IMR-90 (cell line): ENCODE data around the gene GSS. TPM values are rescaled to one million over a fixed set of nuclear protein-coding genes. Genes with fewer than 3 reads are reported as not detected.

ENCODE experiments used
- ATAC-seq: fragments of 200-7000 bp; cut with Tn5 transposase; 2 replicates; pipeline ENCODE4 v1.9.1; 2020; ENCODE audit warnings: low read depth, mild to moderate bottlenecking, moderate library complexity
- BruUV-seq: library from RNA; stranded (reverse); fragments of 400-500 nt; replicated peaks from 2 replicates; lab custom pipeline; 2021; lab: Mats Ljungman, UMichigan
- CTCF ChIA-PET: fragments of 300-600 bp; formaldehyde crosslinking; extraction: SDS; loops from one replicate; lab custom pipeline; 2021; ENCODE audit warnings: antibody characterized with exemption; lab: Yijun Ruan, JAX
- POLR2A ChIA-PET: fragments of 300-600 bp; sonication (Branson Sonifier 250); formaldehyde crosslinking; loops from one replicate; lab custom pipeline; 2022; ENCODE audit warnings: antibody characterized with exemption; ENCODE audit not compliant: unreplicated experiment; lab: Charles Lee
- DNase-seq: peaks from one replicate; pipeline ENCODE4 v3.0.0; 2013
- H2AFZ ChIP-seq: replicated peaks from 2 replicates; pipeline ENCODE3; 2013; ENCODE audit warnings: low read length, mild to moderate bottlenecking; ENCODE audit not compliant: poor library complexity
- H2AK5ac ChIP-seq: 2 replicates; pipeline ENCODE4 v1.6.1; 2013; ENCODE audit warnings: low read depth, low read length, inconsistent platforms
- H2AK9ac ChIP-seq: replicated peaks from 2 replicates; pipeline ENCODE3; 2013; ENCODE audit warnings: mild to moderate bottlenecking, low read depth, low read length, moderate library complexity; ENCODE audit not compliant: poor library complexity
- H2BK120ac ChIP-seq: 2 replicates; pipeline ENCODE4 v1.6.1; 2013; ENCODE audit warnings: low read depth, low read length, inconsistent platforms
- H2BK15ac ChIP-seq: 3 replicates; pipeline ENCODE4 v1.6.1; 2013; ENCODE audit warnings: low read depth, low read length, inconsistent platforms
- H2BK20ac ChIP-seq: 2 replicates; pipeline ENCODE4 v1.6.1; 2013; ENCODE audit warnings: low read depth, mild to moderate bottlenecking, inconsistent platforms, low read length, moderate library complexity
- H2BK5ac ChIP-seq: 2 replicates; pipeline ENCODE4 v1.6.1; 2013; ENCODE audit warnings: mild to moderate bottlenecking, low read depth, low read length, inconsistent platforms; ENCODE audit not compliant: poor library complexity, severe bottlenecking
- H3K14ac ChIP-seq: replicated peaks from 2 replicates; pipeline ENCODE4 v1.6.1; 2013; ENCODE audit warnings: low read depth, low read length, inconsistent platforms
- H3K18ac ChIP-seq: 2 replicates; pipeline ENCODE4 v1.6.1; 2013; ENCODE audit warnings: low read depth, low read length, control low read depth
- H3K23ac ChIP-seq: 2 replicates; pipeline ENCODE4 v1.6.1; 2013; ENCODE audit warnings: low read depth, low read length, inconsistent platforms
- H3K27ac ChIP-seq: 2 replicates; pipeline ENCODE4 v1.5.1; 2013; ENCODE audit warnings: mild to moderate bottlenecking, control low read depth, low read length; ENCODE audit not compliant: insufficient read depth
- H3K27me3 ChIP-seq: 2 replicates; pipeline ENCODE4 v1.6.1; 2013; ENCODE audit warnings: low read length; ENCODE audit not compliant: control insufficient read depth, insufficient read depth
- H3K36me3 ChIP-seq: 2 replicates; pipeline ENCODE4 v1.6.1; 2013; ENCODE audit warnings: low read length, mixed read lengths; ENCODE audit not compliant: control insufficient read depth, insufficient read depth
- H3K4ac ChIP-seq: 2 replicates; pipeline ENCODE4 v1.6.1; 2013; ENCODE audit warnings: low read depth, low read length, inconsistent platforms
- H3K4me1 ChIP-seq: 2 replicates; pipeline ENCODE4 v1.6.1; 2013; ENCODE audit warnings: low read length, mixed read lengths; ENCODE audit not compliant: control insufficient read depth, insufficient read depth
- H3K4me2 ChIP-seq: 2 replicates; pipeline ENCODE4 v1.6.1; 2013; ENCODE audit warnings: low read depth, mild to moderate bottlenecking, control low read depth, low read length, moderate library complexity
- H3K4me3 ChIP-seq: 2 replicates; pipeline ENCODE4 v1.5.1; 2013; ENCODE audit warnings: low read depth, mild to moderate bottlenecking, control low read depth, low read length, moderate library complexity; ENCODE audit not compliant: insufficient read depth
- H3K56ac ChIP-seq: 2 replicates; pipeline ENCODE4 v1.6.1; 2013; ENCODE audit warnings: low read length, inconsistent platforms; ENCODE audit not compliant: insufficient read depth; ENCODE audit errors: extremely low read depth
- H3K79me1 ChIP-seq, 2 experiments: 2 replicates each; pipeline ENCODE4 v1.6.1; 2013; ENCODE audit warnings: low read length in 2 of 2, inconsistent platforms in 1 of 2, low read depth in 1 of 2
- H3K9ac ChIP-seq: 2 replicates; pipeline ENCODE4 v1.6.1; 2013; ENCODE audit warnings: low read depth, low read length, control low read depth
- H3K9me1 ChIP-seq: 2 replicates; pipeline ENCODE4 v1.6.1; 2013; ENCODE audit warnings: low read length, inconsistent platforms; ENCODE audit not compliant: insufficient read depth
- H3K9me3 ChIP-seq: 2 replicates; pipeline ENCODE4 v1.6.1; 2013; ENCODE audit warnings: low read length; ENCODE audit not compliant: control insufficient read depth, insufficient read depth
- H4K20me1 ChIP-seq: 2 replicates; pipeline ENCODE4 v1.6.1; 2013; ENCODE audit warnings: low read length, inconsistent platforms; ENCODE audit not compliant: insufficient read depth
- H4K5ac ChIP-seq: 2 replicates; pipeline ENCODE4 v1.6.1; 2013; ENCODE audit warnings: mild to moderate bottlenecking, low read depth, low read length, control low read depth
- H4K8ac ChIP-seq, 2 experiments: 2 replicates each; pipeline ENCODE4 v1.6.1; 2013; ENCODE audit warnings: low read depth in 2 of 2, low read length in 2 of 2, control low read depth in 1 of 2, inconsistent platforms in 1 of 2
- H4K91ac ChIP-seq: 2 replicates; pipeline ENCODE4 v1.6.1; 2013; ENCODE audit warnings: low read depth, low read length, inconsistent platforms; ENCODE audit not compliant: insufficient read depth
- BHLHE40 ChIP-seq: fragments of 150-350 bp; IDR thresholded peaks from 2 replicates; pipeline ENCODE4 v1.6.1; 2016; ENCODE audit warnings: mild to moderate bottlenecking, low read depth, low read length
- CEBPB ChIP-seq: IDR thresholded peaks from 2 replicates; pipeline ENCODE4 v1.6.1; 2012; ENCODE audit warnings: low read depth, low read length, improper control_type of control experiment
- CHD1 ChIP-seq: IDR thresholded peaks from 2 replicates; pipeline ENCODE4 v1.6.1; 2012; ENCODE audit warnings: low read depth, low read length, improper control_type of control experiment
- CTCF ChIP-seq: conservative IDR thresholded peaks from 2 replicates; pipeline ENCODE4 v1.5.1; 2012; ENCODE audit warnings: mild to moderate bottlenecking, low read depth, low read length, improper control_type of control experiment
- ELK1 ChIP-seq: fragments of 150-350 bp; IDR thresholded peaks from 2 replicates; pipeline ENCODE4 v1.6.1; 2016; ENCODE audit warnings: low read depth, mild to moderate bottlenecking, low read length, moderate library complexity, borderline replicate concordance
- FOS ChIP-seq: fragments of 150-350 bp; IDR thresholded peaks from 2 replicates; pipeline ENCODE4 v1.6.1; 2016; ENCODE audit warnings: low read depth, low read length
- MAFK ChIP-seq: IDR thresholded peaks from 2 replicates; pipeline ENCODE4 v1.6.1; 2012; ENCODE audit warnings: low read depth, low read length, improper control_type of control experiment
- MAZ ChIP-seq: IDR thresholded peaks from 2 replicates; pipeline ENCODE4 v1.6.1; 2012; ENCODE audit warnings: low read depth, mild to moderate bottlenecking, low read length, improper control_type of control experiment, moderate library complexity, borderline replicate concordance
- NFE2L2 ChIP-seq: fragments of 150-350 bp; IDR thresholded peaks from 2 replicates; pipeline ENCODE4 v1.6.1; 2016; ENCODE audit warnings: low read depth, mild to moderate bottlenecking, low read length
- POLR2A ChIP-seq: IDR thresholded peaks from 2 replicates; pipeline ENCODE4 v1.6.1; 2012; ENCODE audit warnings: mild to moderate bottlenecking, low read depth, low read length
- RAD21 ChIP-seq: IDR thresholded peaks from 2 replicates; pipeline ENCODE4 v1.6.1; 2012; ENCODE audit warnings: low read length, improper control_type of control experiment
- RCOR1 ChIP-seq: IDR thresholded peaks from 2 replicates; pipeline ENCODE4 v1.6.1; 2012; ENCODE audit warnings: mild to moderate bottlenecking, low read length, improper control_type of control experiment; ENCODE audit not compliant: insufficient replicate concordance
- RFX5 ChIP-seq: IDR thresholded peaks from 2 replicates; pipeline ENCODE4 v1.8.0; 2012; ENCODE audit warnings: low read depth, mild to moderate bottlenecking, low read length, moderate library complexity
- SMC3 ChIP-seq: fragments of 150-350 bp; IDR thresholded peaks from 2 replicates; pipeline ENCODE4 v1.6.1; 2016; ENCODE audit warnings: low read depth, mild to moderate bottlenecking, antibody characterized with exemption, low read length, moderate library complexity
- USF2 ChIP-seq: fragments of 150-350 bp; IDR thresholded peaks from 2 replicates; pipeline ENCODE4 v1.6.1; 2017; ENCODE audit warnings: mild to moderate bottlenecking, antibody characterized with exemption, low read length, low read depth
- WGBS, 2 experiments: methylation state at CpG; one replicate each; pipeline versions ENCODE4 v1.1.5 to v1.1.7; 2013; ENCODE audit warnings: missing lambda C conversion rate in 2 of 2; ENCODE audit not compliant: insufficient read length in 1 of 2; ENCODE audit errors: extremely low coverage in 2 of 2; 5-methylcytosine and 5-hydroxymethylcytosine counted together
- dilution Hi-C: fragments of 300-500 bp; cut with HindIII; formaldehyde crosslinking; loops from one replicate; pipeline ENCODE4 v1.14.3; 2018; ENCODE audit warnings: low sequenced_read_pairs; ENCODE audit not compliant: unreplicated experiment
- in situ Hi-C: fragments of 300-500 bp; cut with MboI; formaldehyde crosslinking; loops from 3 replicates; pipeline ENCODE4 v1.14.3; 2019; ENCODE audit warnings: low sequenced_read_pairs, inconsistent platforms, mixed read lengths
- intact Hi-C: fragments of 100-400 bp; cut with micrococcal nuclease; formaldehyde crosslinking; loops from 2 replicates; pipeline ENCODE4 v1.10.0; 2022
- polyA plus RNA-seq, 3 experiments: library from polyadenylated mRNA; depleted of rRNA; stranded (reverse); fragments of >200 nt; gene quantifications; 2 replicates each; pipeline ENCODE4 v1.2.3, GENCODE V29; 2012; ENCODE audit warnings: low replicate concordance in 1 of 3
- total RNA-seq: library from RNA; depleted of rRNA; stranded (reverse); fragments of >200 nt; gene quantifications from 2 replicates; pipeline ENCODE4 v1.2.3, GENCODE V29; 2012

Gene GSS
- total and polyA plus RNA-seq, 2 of the 4 experiments (the other 2 are of a cell fraction) = 73.7 to 90.0 TPM

- Histone ChIP-seq H2AK5ac (no peak overlapping the region), H3K56ac (no peak overlapping the region), H3K23ac (no peak overlapping the region), H3K79me1 (no peaks in the 10 kb centered on the region; a peak in 1 of 4 replicates), H3K4me3 (no peak overlapping the region), H2BK20ac (no peak overlapping the region), H3K4ac (no peak overlapping the region), H3K27me3 (peaks cover 17% of the 10 kb centered on the region; the same call in 1 of the 2 replicates), H3K18ac (no peak overlapping the region), H2BK15ac (no peak overlapping the region), H3K36me3 (peaks cover 12% of the 10 kb centered on the region; the same call in 1 of the 2 replicates), H3K9me3 (no peaks in the 10 kb centered on the region), H4K20me1 (peaks cover 4% of the 10 kb centered on the region), H3K27ac (no peak overlapping the region), H3K9me1 (peaks cover 13% of the 10 kb centered on the region), H3K14ac (no peak overlapping the region), H2BK120ac (no peak overlapping the region), H2BK5ac (no peak overlapping the region), H2AK9ac (no peak overlapping the region), H4K8ac (no peak overlapping the region), H3K4me2 (no peak overlapping the region), H4K91ac (no peak overlapping the region), H2AFZ (no peak overlapping the region), H3K9ac (no peak overlapping the region), H3K4me1 (no peaks in the 10 kb centered on the region), H4K5ac (no peak overlapping the region)
- WGBS, 2 experiments = no CpG with 5 or more reads among the region's 4 CpGs
- no TSS peak for BruUV-seq
- intact Hi-C loops (no loop called here), in situ Hi-C loops (no loop called here), dilution Hi-C loops (no loop called here)
- DNase-seq = no peak
- ChIA-PET POLR2A (no interaction called here), CTCF (interaction anchor here (0.6 kb wide), 2 partner anchors 17 to 630 kb away, joined by 3 to 4 read pairs; no protein-coding TSS in a partner anchor)
- ATAC-seq = no peak
- TF ChIP-seq POLR2A = no peak
- no peak for TF ChIP-seq NFE2L2
- no peak for TF ChIP-seq SMC3
- no peak for TF ChIP-seq RAD21
- no peak for TF ChIP-seq CTCF
- no peak for TF ChIP-seq CEBPB
- TF ChIP-seq BHLHE40 = no peak
- no peak for TF ChIP-seq MAFK
- TF ChIP-seq MAZ = no peak
- TF ChIP-seq RCOR1 = no peak
- TF ChIP-seq USF2 = no peak
- TF ChIP-seq FOS = no peak
- TF ChIP-seq RFX5 = no peak
- no peak for TF ChIP-seq ELK1
- no peak for TF ChIP-seq CHD1
Observed at GRCh38 chr20:34989118-34989517, 33.5 kb upstream of the GSS start.
